ENCODE measurements around the gene SUSD4. TPM values are rescaled to one million over a fixed set of nuclear protein-coding genes. Genes with fewer than 3 reads are reported as not detected.

SUSD4 gene
- polyA plus RNA-seq, 4 donors: 12.7 to 22.9 (median 20.2) TPM

GRCh38 chr1:223331301-223331700 lies 32.7 kb downstream of the SUSD4 start:
- DNase-seq (ENCODE audit: low read depth in 4 of 4, low spot score in 2 of 4): no peak

GRCh38 chr1:223330466-223330865 lies 33.5 kb downstream of the SUSD4 start:
- DNase-seq (ENCODE audit: low read depth in 4 of 4, low spot score in 2 of 4): no peak

GRCh38 chr1:223329664-223330415 lies 34.1 kb downstream of the SUSD4 start:
- no peak for DNase-seq (ENCODE audit: low read depth in 4 of 4, low spot score in 2 of 4)

GRCh38 chr1:223329252-223329651 lies 34.7 kb downstream of the SUSD4 start:
- no peak for DNase-seq (ENCODE audit: low read depth in 4 of 4, low spot score in 2 of 4)

GRCh38 chr1:223328566-223328965 lies 35.4 kb downstream of the SUSD4 start:
- no peak for DNase-seq (ENCODE audit: low read depth in 4 of 4, low spot score in 2 of 4)

- DNase-seq (ENCODE audit: low read depth in 4 of 4, low spot score in 2 of 4): no peak
These were observed 37.2 kb downstream of the SUSD4 start for GRCh38 chr1:223326776-223327175.

- DNase-seq (ENCODE audit: low read depth in 4 of 4, low spot score in 2 of 4): no peak
These were observed 40.2 kb downstream of the SUSD4 start for GRCh38 chr1:223323491-223324484.

GRCh38 chr1:223322868-223323267 lies 41.1 kb downstream of the SUSD4 start:
- DNase-seq (ENCODE audit: low read depth in 4 of 4, low spot score in 2 of 4): no peak

GRCh38 chr1:223320959-223321358 lies 43.0 kb downstream of the SUSD4 start:
- no peak for DNase-seq (ENCODE audit: low read depth in 4 of 4, low spot score in 2 of 4)

GRCh38 chr1:223319905-223320580 lies 43.9 kb downstream of the SUSD4 start:
- no peak for DNase-seq (ENCODE audit: low read depth in 4 of 4, low spot score in 2 of 4)

- no peak for DNase-seq (ENCODE audit: low read depth in 4 of 4, low spot score in 2 of 4)
These were observed 44.6 kb downstream of the SUSD4 start for GRCh38 chr1:223319398-223319797.

- DNase-seq (ENCODE audit: low read depth in 4 of 4, low spot score in 2 of 4): no peak
These were observed 47.9 kb downstream of the SUSD4 start for GRCh38 chr1:223316082-223316481.

GRCh38 chr1:223315665-223316064 lies 48.3 kb downstream of the SUSD4 start:
- no peak for DNase-seq (ENCODE audit: low read depth in 4 of 4, low spot score in 2 of 4)

- DNase-seq (ENCODE audit: low read depth in 4 of 4, low spot score in 2 of 4): no peak
These were observed 50.6 kb downstream of the SUSD4 start for GRCh38 chr1:223313415-223313754.

GRCh38 chr1:223312705-223313414 lies 51.1 kb downstream of the SUSD4 start:
- no peak for DNase-seq (ENCODE audit: low read depth in 4 of 4, low spot score in 2 of 4)

- DNase-seq (ENCODE audit: low read depth in 4 of 4, low spot score in 2 of 4): no peak
These were observed 51.7 kb downstream of the SUSD4 start for GRCh38 chr1:223312273-223312672.

- no peak for DNase-seq (ENCODE audit: low read depth in 4 of 4, low spot score in 2 of 4)
These were observed 52.1 kb downstream of the SUSD4 start for GRCh38 chr1:223311826-223312225.

GRCh38 chr1:223308136-223308535 lies 55.8 kb downstream of the SUSD4 start:
- no peak for DNase-seq (ENCODE audit: low read depth in 4 of 4, low spot score in 2 of 4)

- DNase-seq (ENCODE audit: low read depth in 4 of 4, low spot score in 2 of 4): no peak
These were observed 56.4 kb downstream of the SUSD4 start for GRCh38 chr1:223307544-223307943.

- DNase-seq (ENCODE audit: low read depth in 4 of 4, low spot score in 2 of 4): no peak
These were observed 59.0 kb downstream of the SUSD4 start for GRCh38 chr1:223304931-223305330.

All from left renal cortex interstitium (tissue), 4 donors.